K562 (cell line): ENCODE data around the gene RHEBL1. TPM values are rescaled to one million over a fixed set of nuclear protein-coding genes. Genes with fewer than 3 reads are reported as not detected.
A peak's percentile ranks its signal among the peaks of the same experiment; 100 is the strongest.

ENCODE experiments used
- ARNT ChIP-seq, 2 experiments: fragments of 450-650 bp; IDR thresholded peaks; 2 replicates each; pipeline ENCODE4 v1.6.1; 2016; ENCODE audit warnings: mild to moderate bottlenecking in 1 of 2
- ATF6 ChIP-seq: sonication (generic); formaldehyde crosslinking; IDR thresholded peaks from 2 replicates; pipeline ENCODE4 v1.4.0; 2020; ENCODE audit warnings: mild to moderate bottlenecking, missing genetic modification reagents
- CTBP1 ChIP-seq: fragments of 450-650 bp; IDR thresholded peaks from 2 replicates; pipeline ENCODE4 v1.6.1; 2016; ENCODE audit warnings: borderline replicate concordance
- E2F4 ChIP-seq: sonication (generic); formaldehyde crosslinking; IDR thresholded peaks from 2 replicates; pipeline ENCODE4 v1.8.0; 2022; ENCODE audit warnings: mild to moderate bottlenecking, low read depth, missing genetic modification reagents
- HCFC1 ChIP-seq: IDR thresholded peaks from 2 replicates; pipeline ENCODE4 v1.6.1; 2012; ENCODE audit warnings: low read depth, low read length, improper control_type of control experiment
- MLLT1 ChIP-seq, 2 experiments: fragments of 450-650 bp; IDR thresholded peaks; 2 replicates each; pipeline ENCODE4 v1.6.1; 2016
- NFATC3 ChIP-seq: fragments of 450-650 bp; IDR thresholded peaks from 2 replicates; pipeline ENCODE4 v1.6.1; 2017; ENCODE audit warnings: mild to moderate bottlenecking
- PTRF ChIP-seq: fragments of 450-650 bp; IDR thresholded peaks from 2 replicates; pipeline ENCODE4 v1.6.1; 2016; ENCODE audit warnings: mild to moderate bottlenecking, missing genetic modification characterization, missing compliant biosample characterization
- STAG1 ChIP-seq: sonication (generic); formaldehyde crosslinking; IDR thresholded peaks from 2 replicates; pipeline ENCODE4 v1.5.0; 2020; ENCODE audit warnings: missing genetic modification reagents, borderline replicate concordance
- U2AF1 ChIP-seq: fragments of 200-400 bp; formaldehyde crosslinking; optimal IDR thresholded peaks from 2 replicates; pipeline ENCODE3; 2017; ENCODE audit warnings: mild to moderate bottlenecking, low read depth, low read length, moderate library complexity
- ZNF124 ChIP-seq: sonication (generic); formaldehyde crosslinking; IDR thresholded peaks from 2 replicates; pipeline ENCODE4 v1.8.1; 2022; ENCODE audit warnings: missing genetic modification reagents
- ZNF146 ChIP-seq: IDR thresholded peaks from one replicate; pipeline ENCODE4 v1.6.1; 2018; ENCODE audit warnings: missing compliant biosample characterization; ENCODE audit not compliant: unreplicated experiment
- ZNF217 ChIP-seq: sonication (generic); formaldehyde crosslinking; IDR thresholded peaks from 2 replicates; pipeline ENCODE4 v1.8.0; 2022; ENCODE audit warnings: mild to moderate bottlenecking, missing genetic modification reagents
- ZNF224 ChIP-seq: sonication (generic); formaldehyde crosslinking; IDR thresholded peaks from 2 replicates; pipeline ENCODE4 v1.8.0; 2022; ENCODE audit warnings: mild to moderate bottlenecking, missing genetic modification reagents
- ZNF561 ChIP-seq: fragments of 450-650 bp; formaldehyde crosslinking; conservative IDR thresholded peaks from 2 replicates; pipeline ENCODE4 v1.4.0; 2020; ENCODE audit warnings: mild to moderate bottlenecking, moderate library complexity
- ZNF668 ChIP-seq: fragments of 250-450 bp; sonication (Bioruptor Pico); IDR thresholded peaks from 2 replicates; pipeline ENCODE4 v1.8.0; 2022; ENCODE audit warnings: mild to moderate bottlenecking, inconsistent platforms
- polyA plus RNA-seq, 8 experiments: library from polyadenylated mRNA; depleted of rRNA in 4 of 8; stranded (reverse) in 5 of 8; unstranded in 3 of 8; fragments of >200 nt; fragmentation: Nextera tagmentation in 2 of 8; fragmentation: Illumina TruSeq in 1 of 8; extraction: Ambion mirVana in 2 of 8; extraction: Trizol in 1 of 8; gene quantifications; 2 replicates each; pipeline versions ENCODE4 v1.2.1 to v1.2.3, GENCODE V29; 2011 to 2014; ENCODE audit warnings: inconsistent platforms in 1 of 8, missing spikeins in 1 of 8
- total RNA-seq, 7 experiments: library from RNA; depleted of rRNA in 6 of 7; stranded (reverse); fragments of >200 nt in 6 of 7; fragmentation: Illumina TruSeq in 2 of 7; extraction: Trizol in 2 of 7; gene quantifications; 2 replicates each; pipeline versions ENCODE4 v1.2.1 to v1.2.3, GENCODE V29; 2011 to 2021; ENCODE audit warnings: low replicate concordance in 1 of 7
- TF ChIP-seq, protein P1 (sequence below): fragments of 250-450 bp; sonication (Bioruptor Pico); IDR thresholded peaks from 2 replicates; pipeline ENCODE4 v1.4.0; 2020; ENCODE audit warnings: mild to moderate bottlenecking
- TF ChIP-seq, protein P2 (sequence below), 3 experiments: fragments of 200-800 bp in 1 of 3; sonication (Bioruptor generic) in 1 of 3; sonication (generic) in 1 of 3; formaldehyde crosslinking in 1 of 3; IDR thresholded peaks; 2 replicates each; pipeline versions ENCODE4 v1.6.1 to v1.8.0; 2016 to 2022; ENCODE audit warnings: mild to moderate bottlenecking in 2 of 3, missing compliant biosample characterization in 2 of 3, missing genetic modification characterization in 2 of 3, missing genetic modification reagents in 1 of 3
- TF ChIP-seq, protein P3 (sequence below): fragments of 250-450 bp; sonication (Bioruptor Pico); IDR thresholded peaks from 2 replicates; pipeline ENCODE4 v1.8.0; 2022; ENCODE audit warnings: moderate library complexity, mild to moderate bottlenecking, inconsistent platforms

The RHEBL1 gene
- total and polyA plus RNA-seq, 9 of the 15 experiments (the other 6 are each of a cell fraction or from before 2014, with no cell fraction given): 4.3 to 36.1 (median 8.2) TPM

DNA sequence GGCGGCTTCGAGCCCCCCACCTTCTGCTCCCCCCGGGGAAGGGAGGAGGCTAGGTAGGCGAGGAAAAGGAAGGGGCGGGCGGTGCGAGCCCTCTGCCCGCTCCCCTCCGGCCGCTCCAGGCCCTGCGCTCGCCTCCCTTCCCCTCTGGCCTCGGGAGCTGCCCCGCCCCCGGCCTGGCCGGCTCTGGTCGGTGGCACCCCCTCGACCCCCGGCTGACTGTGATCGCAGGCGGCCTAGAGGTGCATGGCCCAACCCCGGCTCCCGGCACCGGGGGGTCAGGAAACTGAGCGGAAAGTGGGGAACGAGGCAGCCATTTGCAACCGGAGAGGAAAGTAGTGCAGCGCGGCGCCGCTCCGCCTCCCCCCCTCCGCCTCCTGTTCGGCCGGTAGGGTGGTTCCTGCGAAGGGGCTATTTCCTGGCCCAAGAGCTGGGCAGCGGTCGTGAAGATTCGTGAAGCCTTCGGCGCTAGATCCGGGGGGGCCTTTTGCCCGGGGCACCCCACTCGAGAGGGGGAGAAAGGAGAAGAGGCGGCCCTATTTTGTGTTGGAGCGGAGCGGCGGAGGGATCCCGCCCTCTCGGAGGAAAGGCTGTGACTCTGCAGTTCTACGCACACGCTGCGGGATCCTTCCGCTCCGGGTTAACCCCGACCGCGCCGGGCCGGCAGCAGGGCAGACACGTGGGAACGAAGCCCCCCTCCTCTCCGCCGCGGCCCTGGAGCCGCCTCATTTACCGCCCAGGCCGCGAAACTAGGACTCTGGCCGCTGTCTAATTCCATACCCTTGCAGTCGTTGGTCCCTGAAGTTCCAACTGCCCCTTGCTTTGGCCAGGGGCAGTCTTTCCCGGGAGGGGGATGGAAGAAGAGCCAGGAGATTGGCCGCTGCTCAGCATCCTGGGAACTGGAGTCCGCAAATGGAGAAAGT, 9.3 kb downstream of the RHEBL1 start, which contains the start of gene KMT2D (continued):
- 0 out of 2 replicates have a peak, but pooled peaks have one; percentile 76 for TF ChIP-seq ATF6 (CRISPR knock-in tag)
- no peak; the same call in 1 of the 2 replicates for TF ChIP-seq STAG1 (CRISPR knock-in tag)
- TF ChIP-seq HCFC1: peak; percentile 75
- TF ChIP-seq ZNF217: 0 out of 2 replicates have a peak, but pooled peaks have one; percentile 34
- TF ChIP-seq U2AF1: no peak
- TF ChIP-seq, protein P1, sequence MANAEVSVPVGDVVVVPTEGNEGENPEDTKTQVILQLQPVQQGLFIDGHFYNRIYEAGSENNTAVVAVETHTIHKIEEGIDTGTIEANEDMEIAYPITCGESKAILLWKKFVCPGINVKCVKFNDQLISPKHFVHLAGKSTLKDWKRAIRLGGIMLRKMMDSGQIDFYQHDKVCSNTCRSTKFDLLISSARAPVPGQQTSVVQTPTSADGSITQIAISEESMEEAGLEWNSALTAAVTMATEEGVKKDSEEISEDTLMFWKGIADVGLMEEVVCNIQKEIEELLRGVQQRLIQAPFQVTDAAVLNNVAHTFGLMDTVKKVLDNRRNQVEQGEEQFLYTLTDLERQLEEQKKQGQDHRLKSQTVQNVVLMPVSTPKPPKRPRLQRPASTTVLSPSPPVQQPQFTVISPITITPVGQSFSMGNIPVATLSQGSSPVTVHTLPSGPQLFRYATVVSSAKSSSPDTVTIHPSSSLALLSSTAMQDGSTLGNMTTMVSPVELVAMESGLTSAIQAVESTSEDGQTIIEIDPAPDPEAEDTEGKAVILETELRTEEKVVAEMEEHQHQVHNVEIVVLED: peak; percentile 92
- TF ChIP-seq ZNF124: no peak
- no peak for TF ChIP-seq ZNF561 (CRISPR knock-in tag)
- no peak for TF ChIP-seq NFATC3
- no peak for TF ChIP-seq E2F4
- peak; percentile 7 to 77; a peak in 2 of 4 replicates for TF ChIP-seq MLLT1 (IDR thresholded peaks at IDR 0.05)
- TF ChIP-seq ZNF668: 0 out of 2 replicates have a peak, but pooled peaks have one; percentile 19
- no peak for TF ChIP-seq PTRF (tag)
- TF ChIP-seq, protein P2, sequence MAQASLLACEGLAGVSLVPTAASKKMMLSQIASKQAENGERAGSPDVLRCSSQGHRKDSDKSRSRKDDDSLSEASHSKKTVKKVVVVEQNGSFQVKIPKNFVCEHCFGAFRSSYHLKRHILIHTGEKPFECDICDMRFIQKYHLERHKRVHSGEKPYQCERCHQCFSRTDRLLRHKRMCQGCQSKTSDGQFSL (CRISPR knock-in tag; IDR thresholded peaks at IDR 0.05): peak; percentile 97
- TF ChIP-seq, protein P2 (tag; IDR thresholded peaks at IDR 0.05): peak in 1 of 2 experiments; percentile 94; a peak in 2 of 4 replicates
- TF ChIP-seq ZNF146 (CRISPR knock-in tag): no peak
- peak; percentile 73 for TF ChIP-seq CTBP1
- TF ChIP-seq, protein P3, sequence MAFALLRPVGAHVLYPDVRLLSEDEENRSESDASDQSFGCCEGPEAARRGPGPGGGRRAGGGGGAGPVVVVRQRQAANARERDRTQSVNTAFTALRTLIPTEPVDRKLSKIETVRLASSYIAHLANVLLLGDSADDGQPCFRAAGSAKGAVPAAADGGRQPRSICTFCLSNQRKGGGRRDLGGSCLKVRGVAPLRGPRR (CRISPR knock-in tag): no peak
- TF ChIP-seq ZNF224 (CRISPR knock-in tag): no peak
- TF ChIP-seq ARNT (IDR thresholded peaks at IDR 0.05): peak; percentile 65 to 93; a peak in 2 of 4 replicates
